LoVo (cell line): ENCODE measurements around the gene PLXNA2.

ENCODE experiments used
- DNase-seq: peaks from one replicate; pipeline ENCODE4 v3.0.0-alpha.2; 2016; ENCODE audit warnings: low spot score

Gene PLXNA2, protein sequence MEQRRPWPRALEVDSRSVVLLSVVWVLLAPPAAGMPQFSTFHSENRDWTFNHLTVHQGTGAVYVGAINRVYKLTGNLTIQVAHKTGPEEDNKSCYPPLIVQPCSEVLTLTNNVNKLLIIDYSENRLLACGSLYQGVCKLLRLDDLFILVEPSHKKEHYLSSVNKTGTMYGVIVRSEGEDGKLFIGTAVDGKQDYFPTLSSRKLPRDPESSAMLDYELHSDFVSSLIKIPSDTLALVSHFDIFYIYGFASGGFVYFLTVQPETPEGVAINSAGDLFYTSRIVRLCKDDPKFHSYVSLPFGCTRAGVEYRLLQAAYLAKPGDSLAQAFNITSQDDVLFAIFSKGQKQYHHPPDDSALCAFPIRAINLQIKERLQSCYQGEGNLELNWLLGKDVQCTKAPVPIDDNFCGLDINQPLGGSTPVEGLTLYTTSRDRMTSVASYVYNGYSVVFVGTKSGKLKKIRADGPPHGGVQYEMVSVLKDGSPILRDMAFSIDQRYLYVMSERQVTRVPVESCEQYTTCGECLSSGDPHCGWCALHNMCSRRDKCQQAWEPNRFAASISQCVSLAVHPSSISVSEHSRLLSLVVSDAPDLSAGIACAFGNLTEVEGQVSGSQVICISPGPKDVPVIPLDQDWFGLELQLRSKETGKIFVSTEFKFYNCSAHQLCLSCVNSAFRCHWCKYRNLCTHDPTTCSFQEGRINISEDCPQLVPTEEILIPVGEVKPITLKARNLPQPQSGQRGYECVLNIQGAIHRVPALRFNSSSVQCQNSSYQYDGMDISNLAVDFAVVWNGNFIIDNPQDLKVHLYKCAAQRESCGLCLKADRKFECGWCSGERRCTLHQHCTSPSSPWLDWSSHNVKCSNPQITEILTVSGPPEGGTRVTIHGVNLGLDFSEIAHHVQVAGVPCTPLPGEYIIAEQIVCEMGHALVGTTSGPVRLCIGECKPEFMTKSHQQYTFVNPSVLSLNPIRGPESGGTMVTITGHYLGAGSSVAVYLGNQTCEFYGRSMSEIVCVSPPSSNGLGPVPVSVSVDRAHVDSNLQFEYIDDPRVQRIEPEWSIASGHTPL (N-terminal part only)

DNA sequence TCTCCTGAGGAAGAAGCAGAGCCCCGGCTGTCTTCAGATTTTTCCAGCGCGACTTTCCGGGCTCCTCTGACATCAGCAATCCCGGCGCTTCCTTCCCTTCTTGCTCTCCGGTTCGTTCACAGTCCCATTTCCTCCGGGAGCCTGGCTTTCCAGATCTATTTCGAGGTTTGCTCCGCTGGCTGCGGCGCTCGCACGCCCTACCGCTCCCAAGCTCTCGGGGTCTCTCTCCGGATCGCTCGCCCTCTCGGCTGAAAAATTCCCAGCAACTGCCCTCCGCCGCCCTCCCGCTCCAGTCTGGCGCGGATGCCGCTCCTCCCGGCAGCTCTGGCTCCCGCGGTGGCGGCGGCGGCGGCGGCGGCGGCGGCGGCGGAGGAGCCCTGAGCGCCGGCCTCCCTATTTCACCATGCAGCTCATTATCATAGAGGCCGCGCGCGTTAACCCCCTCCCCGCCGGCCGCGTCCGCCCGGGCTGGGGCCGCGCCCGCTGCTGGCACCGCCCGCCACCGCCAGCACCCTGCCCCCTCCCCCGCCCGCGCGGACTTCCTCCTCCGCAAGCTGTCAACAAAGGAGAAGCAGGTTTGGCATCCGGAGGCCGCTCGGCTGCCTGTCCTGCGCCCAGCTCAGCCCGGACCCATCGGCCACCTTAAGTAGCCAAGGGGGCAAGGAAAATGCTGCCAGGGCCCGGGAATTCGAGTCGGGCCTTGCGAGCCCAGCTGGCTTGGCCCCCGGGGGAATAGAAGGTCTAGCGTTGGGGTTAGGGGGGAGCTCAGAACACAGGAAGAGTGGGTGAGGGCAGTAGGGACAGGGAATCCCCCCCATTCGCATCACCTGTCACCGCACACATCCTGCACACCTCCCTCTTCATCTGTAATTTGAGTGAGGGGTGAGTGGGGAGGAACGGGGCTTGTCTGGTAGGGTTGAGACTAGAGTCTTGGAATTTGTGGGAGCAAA is at the start of gene PLXNA2:
Gene PLXNA2, minus strand, starts transcription at position 418 of the 950 bp plus-strand sequence. CDS start 26,462 bp downstream, outside the sequence.
- DNase-seq: peak; percentile 85

DNA sequence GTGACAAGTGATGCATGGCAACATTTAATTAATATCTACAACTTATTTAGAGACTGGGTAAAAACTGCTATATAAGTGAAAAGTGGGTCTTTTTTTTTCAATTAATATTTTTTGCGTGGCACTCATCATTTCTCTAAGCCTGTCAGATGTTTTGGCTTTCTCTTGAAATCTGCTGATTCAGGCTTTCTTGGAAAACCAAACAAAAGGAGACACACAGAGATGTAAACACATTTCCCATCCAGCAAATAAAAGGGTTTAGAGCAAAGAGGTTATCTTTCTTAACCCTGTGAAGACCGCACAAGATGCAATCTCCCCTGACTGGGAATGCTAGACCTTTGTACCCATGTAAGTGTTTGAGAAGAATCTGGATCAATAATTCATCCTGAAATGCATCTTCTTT is 48.7 kb upstream of the PLXNA2 start:
- DNase-seq: no peak

DNA sequence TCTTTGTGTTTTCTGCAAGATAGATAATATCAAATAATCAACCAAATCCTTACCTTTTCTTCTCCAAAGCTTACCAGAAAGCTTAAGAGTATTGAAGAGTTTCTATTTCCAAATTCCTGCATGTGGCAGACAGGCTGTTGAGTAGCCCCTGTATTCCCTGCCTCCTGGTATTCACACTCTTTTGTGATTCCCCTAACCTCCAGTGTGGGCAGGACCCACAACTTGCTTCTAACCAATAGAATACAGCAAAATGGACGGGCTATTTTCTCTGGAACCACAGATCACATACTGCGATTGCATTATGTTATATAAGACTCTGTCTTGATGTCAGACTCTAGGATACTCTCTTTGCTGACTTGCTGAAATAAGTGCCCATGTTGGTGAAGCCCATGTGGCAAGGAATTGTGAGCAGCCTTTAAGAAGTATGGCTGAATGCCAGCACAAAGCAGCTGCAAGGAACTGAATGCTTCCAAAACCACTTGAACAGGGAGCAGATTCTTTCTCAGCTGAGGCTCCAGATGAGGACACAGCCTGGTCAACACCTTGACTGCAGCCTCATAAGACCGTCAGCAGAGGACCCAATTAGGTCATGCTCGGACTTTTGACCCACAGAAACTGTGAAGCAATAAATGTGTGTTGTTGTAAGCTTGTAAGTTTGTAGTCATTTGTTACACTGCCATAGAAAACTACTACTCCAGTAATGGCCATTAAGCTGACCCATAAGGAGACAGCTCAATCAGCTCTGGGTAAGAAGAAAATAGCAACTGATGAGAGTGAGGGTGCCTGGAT is 47.9 kb upstream of the PLXNA2 start:
- DNase-seq: no peak

DNA sequence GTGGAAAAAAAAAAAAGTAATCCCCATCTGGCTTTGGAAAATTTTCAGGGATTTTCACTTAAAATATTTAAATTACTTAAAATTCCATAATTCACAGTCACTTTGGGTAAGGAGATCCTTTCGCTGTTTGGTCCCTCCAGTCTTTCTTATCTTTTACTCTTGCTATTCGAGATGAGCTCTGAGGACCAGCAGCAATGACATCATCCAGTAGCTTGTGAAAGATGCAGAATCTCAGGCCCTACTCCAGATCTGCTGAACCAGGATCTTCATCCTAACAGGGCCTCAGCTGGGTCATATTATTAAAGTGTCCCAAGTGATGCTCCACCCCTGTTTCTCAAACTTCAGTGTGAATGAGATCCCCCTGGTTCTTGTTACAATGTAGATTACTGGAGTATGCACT is 46.9 kb upstream of the PLXNA2 start:
- DNase-seq: no peak

DNA sequence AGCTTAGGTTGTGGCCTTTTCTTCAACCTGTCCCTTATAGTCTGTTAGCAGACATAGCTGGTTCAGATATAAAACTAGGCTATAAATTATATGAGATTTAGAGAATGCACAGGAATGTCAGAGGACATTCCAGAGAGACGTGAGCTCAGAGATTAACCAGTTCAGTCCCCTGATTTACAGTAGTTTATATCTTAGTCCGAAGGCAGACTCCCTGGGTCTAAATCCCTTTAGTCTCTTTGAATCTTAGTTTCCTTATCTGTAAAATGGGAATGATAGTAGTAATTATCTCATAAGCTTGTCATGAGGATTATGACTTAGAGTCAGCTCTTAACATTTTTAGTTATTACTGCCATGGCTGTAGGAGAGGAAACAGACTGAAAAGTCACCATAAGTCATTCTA is 45.5 kb upstream of the PLXNA2 start:
- DNase-seq: no peak

DNA sequence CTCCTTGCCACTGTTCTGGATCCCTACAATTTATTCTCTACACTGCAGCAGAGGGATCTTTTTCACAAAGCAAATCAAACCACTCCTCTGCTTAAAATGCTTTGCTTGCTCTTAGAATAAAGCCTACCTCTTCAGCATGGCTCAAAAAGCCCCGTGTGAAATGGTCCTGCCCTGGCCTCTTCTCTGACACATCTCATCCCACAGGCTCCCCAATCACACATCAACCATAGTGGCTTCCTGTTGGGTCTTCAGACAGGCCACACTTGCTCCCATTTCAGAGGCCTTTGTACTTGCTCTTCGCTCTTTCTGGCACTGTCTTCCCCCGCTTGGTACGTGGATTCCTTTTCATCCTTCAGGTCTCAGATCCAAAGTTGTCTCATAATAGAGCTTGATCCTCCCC is 44.3 kb upstream of the PLXNA2 start:
- DNase-seq: no peak

DNA sequence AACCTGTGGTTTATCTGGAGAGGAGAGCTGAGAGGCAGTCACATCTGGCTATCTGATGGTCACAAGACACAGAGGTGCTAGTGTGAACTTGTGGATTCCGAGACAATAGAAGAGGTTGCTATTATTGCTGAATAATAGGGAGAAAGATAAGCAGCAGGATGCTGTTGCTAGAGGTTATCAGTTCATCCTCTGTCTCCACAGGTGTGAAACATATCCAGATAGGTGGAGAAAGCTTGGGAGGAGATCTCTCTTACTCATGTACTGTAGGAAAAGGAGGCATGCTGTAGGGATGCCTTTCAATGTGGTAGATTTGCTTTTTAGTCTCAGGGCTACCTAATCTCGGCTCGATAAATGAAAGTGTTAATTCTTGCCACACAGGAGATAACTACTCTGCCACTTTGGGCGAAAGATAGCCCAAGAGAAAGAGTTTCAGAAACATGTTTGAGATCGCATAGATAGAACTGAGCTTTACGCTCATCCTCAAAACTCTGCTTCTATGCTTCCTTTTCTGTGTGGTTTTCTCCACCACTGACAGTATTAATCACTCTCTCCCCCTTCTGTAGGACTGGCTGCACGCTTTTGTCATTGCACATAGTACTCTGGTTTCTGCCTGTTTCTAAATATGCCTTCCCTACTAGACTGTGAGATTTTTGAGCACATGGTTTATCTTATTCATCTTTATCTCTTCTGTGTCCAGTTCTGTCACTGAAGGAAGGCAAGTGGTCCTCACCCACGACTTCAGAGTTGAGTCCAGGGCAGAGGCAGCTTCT is 36.7 kb upstream of the PLXNA2 start:
- no peak for DNase-seq

DNA sequence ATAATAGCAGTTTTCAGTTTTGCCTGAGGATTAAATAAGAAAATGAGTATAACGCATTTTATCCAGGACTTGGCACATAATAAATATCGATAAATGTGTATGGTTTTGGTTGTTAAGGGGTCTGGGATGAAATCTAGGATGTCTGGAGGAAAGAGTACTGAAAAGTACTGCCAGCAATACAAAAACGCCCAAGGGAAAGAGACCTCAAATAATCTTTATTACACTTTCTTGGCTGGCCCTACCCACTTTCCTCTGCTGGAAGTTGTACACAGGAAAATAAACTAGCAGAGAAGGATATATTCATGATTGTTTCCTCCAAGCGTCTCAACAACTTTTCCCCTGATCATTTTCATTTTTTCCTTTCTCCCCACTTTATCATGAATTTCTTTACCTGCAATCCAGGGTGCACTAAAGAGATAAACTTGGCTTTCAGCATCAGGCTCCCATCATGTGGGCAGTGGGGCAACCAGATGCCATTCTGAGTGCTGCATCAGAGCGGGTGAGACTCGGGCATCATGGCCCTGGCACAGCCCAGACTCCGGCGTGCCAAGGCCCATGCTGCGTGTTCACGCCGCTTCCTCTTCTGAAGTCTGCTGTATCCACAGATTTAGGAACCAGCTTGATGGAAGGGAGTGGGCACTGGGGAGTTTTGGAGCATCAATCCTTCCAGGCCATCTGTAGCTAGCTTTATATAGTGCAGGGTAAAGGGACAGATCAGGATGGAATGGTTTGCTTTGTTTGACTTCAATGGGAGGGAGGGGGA is 35.8 kb upstream of the PLXNA2 start:
- no peak for DNase-seq

DNA sequence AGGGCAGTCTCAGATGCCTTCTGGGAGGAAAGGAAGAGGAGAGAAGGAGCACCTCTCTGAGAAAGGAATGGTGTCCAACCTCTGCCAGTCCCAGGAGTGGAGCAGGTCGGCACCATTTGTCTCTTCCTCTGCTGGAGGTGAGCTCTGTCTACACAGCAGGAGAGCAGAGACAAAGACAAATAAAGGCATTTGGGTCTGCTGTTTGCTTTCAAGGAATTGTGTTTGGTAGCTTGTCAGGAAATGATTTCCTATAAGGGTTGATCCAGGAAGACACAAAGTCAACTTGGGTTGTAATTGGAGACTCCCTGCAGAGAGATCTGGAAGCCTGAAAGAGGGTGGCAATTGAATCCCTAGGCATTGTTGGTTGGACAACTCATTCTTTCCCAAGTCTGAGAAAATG is 34.5 kb upstream of the PLXNA2 start:
- DNase-seq: no peak

DNA sequence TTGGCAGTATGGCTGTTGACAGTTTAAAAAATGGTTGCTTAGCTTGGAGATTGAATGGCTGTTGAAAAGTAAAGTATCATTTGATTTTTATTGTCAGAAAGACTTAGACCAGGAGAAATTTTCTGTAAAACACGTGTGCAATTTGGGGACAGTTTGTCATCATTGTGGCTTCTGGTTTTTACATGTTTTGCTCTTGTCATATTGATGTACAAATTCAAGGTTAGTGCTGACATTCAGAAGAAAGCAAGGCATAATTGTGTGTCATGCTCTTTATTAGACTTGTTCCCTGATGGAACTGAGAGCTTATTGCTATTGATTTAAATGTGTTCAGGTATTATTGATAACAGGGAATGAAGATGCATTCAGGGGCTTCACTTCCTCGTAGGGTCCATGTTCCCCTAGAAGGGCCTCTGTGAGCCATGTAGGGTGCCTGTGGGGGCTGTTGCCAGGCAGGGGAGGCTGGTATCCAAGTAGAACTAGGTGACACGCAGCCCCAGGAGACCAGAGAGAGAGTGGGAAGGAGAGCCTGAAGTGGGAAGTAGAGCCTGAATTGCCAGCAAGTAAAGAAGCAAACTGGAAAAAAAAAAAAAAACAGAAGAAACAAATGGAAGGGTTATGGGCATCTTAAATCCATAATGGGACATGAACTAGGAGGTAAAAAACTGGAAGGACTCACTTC is 32.7 kb upstream of the PLXNA2 start:
- no peak for DNase-seq

DNA sequence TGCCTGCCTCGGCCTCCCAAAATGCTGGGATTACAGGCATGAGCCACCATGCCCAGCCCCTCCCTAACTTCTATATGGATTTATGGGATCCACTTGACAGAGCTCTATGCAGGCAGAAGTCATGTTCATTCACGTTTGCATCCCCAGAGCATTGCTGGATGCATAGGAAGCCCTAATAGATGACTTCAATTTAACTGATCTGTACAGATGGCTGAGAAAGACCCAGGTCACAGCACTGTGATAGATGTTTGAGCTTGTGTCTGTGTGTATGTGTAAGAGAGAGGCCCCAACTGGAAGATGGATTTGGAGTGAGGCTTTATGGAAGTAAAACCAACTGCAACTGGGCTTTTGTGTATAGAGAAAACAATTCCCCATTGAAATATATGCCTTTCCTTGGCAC is 30.9 kb upstream of the PLXNA2 start:
- DNase-seq: no peak

DNA sequence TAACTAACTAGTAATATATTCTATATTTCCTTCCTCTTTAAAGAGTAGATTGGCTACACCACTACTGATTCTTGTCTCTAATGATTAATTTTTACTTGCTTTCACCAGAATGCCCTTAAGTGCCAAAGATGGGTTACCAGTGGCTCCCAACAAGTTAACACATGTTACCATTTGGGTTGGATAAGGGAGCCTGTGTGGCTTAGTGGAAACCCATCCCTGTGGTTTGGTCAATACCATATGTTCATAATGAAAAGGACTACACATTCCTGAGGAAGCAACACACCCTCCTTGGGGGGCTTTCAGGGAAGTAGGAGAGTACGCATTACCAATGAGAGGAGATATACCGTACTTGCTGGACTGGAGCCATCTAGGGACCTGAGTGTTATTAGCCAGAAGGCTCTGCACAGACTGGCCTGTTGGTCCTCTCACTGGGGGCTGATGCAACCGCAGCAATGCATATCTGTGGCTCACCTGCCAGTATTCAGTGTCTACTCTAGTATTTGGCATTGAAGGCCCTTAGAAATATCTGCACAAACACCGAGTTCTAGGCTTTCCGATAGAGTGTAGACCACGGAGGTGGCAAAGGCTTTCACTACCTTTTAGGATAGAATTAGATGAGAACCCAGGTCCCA is 29.3 kb upstream of the PLXNA2 start:
- no peak for DNase-seq

DNA sequence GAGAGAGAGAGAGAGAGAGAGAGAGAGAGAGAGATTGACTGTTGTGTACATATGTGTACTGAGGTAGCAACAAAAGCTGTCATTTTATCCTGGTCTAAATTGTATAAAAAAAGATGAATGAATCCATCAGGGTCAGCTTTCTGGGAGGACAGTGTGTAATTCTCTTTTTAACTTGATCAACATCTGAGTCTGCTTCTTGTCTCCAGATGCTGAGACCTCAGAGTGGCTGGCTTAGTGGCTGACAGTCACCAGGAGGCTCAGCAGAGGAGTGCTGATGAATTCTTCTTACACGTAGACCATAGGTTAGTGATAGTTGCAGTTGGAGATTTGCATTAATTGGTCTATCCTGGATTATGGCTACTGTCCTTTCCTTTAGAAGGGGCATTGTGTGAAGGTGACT is 28.5 kb upstream of the PLXNA2 start:
- DNase-seq: no peak

DNA sequence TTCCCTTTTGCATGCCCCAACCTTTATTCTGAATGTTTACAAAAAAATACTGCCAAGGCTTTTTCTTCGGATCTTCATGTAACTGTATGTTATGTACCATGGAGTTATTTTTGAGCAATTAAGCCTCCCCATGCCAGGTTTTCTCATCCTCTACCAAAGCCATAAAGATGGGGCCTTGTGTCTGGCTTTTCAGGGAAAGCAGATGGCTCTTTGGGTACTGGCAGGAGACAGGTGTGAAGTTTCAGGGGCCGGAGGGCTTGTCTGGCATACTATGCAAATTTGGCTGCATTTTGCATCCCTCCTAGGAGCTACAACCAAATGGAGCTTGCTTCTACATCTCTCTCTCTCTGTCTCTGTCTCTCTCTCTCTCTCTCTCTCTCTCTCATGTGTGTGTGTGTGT is 28.1 kb upstream of the PLXNA2 start:
- DNase-seq: no peak

DNA sequence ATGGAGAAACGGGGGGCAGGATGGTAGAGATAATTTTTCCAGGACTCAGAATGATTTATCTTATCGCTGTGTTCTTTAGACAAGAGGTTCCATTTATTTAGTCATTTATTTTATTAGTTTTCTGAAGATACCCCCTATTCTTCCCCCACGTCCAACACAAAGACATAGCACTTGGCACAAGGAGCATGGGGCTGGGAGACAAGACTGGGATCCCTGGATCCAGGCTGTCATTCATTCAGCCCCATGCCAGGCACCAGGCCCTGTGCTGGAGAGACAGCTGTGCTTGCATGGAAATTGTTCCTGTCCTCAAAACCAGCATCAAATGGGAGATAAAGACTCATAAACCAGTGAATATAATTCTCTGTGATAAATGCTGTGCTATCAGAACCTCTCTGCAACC is 27.1 kb upstream of the PLXNA2 start:
- no peak for DNase-seq

DNA sequence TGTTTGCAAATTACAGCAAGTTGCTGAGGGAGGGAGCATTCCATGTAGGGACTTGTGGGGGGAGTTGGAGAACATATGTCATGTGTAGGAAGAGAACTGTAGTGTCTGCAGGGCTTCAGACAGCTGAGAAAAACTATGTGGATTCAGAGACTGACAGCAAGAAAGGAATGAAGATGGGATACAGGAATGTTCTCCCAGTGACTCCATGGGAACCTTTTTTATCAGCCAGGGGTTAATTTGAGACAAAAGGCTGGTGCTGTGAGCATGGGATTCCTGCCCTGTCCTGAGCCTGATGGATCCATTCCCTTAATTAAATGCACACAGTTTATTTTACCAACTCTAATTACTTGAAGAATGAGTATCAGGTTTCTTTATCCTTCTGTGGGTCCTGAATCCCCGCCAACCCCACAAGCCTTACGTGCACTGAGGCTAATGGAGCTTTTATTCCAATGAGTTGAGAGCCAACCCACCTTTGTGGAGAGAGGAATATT is 26.5 kb upstream of the PLXNA2 start:
- no peak for DNase-seq

DNA sequence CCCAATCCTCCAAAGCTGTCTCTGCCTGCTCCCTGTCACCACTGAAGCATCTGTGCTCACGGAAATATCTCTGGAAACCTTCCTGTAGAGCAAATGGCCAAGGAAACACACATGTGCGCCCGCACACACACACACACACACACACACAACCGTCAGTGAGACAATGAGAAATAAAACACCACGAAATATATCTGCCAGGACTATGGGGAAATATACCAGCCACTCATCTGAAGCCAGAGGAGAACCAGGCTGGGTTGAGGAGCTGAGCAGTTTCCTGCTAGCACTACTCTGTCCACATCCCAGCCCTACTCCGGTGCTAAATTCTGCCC is 25.1 kb upstream of the PLXNA2 start:
- DNase-seq: no peak
